ENCODE data around the gene STAC3. TPM values are rescaled to one million over a fixed set of nuclear protein-coding genes. Genes with fewer than 3 reads are reported as not detected.

The STAC3 gene
- total and polyA plus RNA-seq, 12 donors: 0.30 to 2.9 (median 0.98) TPM

DNA sequence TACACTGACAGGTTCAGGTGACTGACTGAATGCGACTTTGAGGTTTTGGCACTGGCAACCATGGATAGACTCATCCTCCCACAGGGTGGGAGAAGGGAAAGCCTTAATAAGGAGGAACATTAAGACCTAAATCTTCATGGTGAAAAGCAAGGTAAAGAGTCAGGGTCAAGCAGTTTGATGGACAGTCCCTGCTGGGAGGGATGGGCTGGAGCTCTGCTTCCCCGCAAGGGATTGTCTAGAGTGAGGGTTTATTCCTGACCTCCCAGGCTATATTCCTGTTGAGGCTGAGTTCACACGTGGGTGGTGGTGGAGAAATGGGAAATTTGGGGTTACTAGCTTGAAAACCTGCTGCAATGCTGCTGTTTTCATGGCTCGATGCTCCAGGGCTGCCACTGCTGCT lies 9.4 kb upstream of the STAC3 start:
- peak overlapping the region in 9 of 10 donors; percentile 73 to 90 (median 83) for H3K27ac ChIP-seq
- peaks cover 0 to 88% (median 22%) of the 10 kb centered on the region in 9 donors for H3K36me3 ChIP-seq
- H3K4me1 ChIP-seq: peaks cover 6 to 70% (median 28%) of the 10 kb centered on the region in 9 donors
- no peak for DNase-seq
- no peaks in the 10 kb centered on the region for H3K9me3 ChIP-seq
- TF ChIP-seq, protein P1, sequence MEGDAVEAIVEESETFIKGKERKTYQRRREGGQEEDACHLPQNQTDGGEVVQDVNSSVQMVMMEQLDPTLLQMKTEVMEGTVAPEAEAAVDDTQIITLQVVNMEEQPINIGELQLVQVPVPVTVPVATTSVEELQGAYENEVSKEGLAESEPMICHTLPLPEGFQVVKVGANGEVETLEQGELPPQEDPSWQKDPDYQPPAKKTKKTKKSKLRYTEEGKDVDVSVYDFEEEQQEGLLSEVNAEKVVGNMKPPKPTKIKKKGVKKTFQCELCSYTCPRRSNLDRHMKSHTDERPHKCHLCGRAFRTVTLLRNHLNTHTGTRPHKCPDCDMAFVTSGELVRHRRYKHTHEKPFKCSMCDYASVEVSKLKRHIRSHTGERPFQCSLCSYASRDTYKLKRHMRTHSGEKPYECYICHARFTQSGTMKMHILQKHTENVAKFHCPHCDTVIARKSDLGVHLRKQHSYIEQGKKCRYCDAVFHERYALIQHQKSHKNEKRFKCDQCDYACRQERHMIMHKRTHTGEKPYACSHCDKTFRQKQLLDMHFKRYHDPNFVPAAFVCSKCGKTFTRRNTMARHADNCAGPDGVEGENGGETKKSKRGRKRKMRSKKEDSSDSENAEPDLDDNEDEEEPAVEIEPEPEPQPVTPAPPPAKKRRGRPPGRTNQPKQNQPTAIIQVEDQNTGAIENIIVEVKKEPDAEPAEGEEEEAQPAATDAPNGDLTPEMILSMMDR (IDR thresholded peaks at IDR 0.05): no peak
- no peak overlapping the region for H3K4me3 ChIP-seq
- no peaks in the 10 kb centered on the region for H3K27me3 ChIP-seq
- peak in 1 of 8 donors; percentile 2 for ATAC-seq
- intact Hi-C loops (cut with DNase I): loop anchor here in 3 of 10 donors (5.0 kb wide), 2 partner anchors 192 to 197 kb away; partner anchors contain the start of genes GLI1 (in 1 of the 3) and INHBE (in 1 of the 3)
- 78 to 83% methylated on average over 4 of the region's 4 CpGs for WGBS, 2 donors

DNA sequence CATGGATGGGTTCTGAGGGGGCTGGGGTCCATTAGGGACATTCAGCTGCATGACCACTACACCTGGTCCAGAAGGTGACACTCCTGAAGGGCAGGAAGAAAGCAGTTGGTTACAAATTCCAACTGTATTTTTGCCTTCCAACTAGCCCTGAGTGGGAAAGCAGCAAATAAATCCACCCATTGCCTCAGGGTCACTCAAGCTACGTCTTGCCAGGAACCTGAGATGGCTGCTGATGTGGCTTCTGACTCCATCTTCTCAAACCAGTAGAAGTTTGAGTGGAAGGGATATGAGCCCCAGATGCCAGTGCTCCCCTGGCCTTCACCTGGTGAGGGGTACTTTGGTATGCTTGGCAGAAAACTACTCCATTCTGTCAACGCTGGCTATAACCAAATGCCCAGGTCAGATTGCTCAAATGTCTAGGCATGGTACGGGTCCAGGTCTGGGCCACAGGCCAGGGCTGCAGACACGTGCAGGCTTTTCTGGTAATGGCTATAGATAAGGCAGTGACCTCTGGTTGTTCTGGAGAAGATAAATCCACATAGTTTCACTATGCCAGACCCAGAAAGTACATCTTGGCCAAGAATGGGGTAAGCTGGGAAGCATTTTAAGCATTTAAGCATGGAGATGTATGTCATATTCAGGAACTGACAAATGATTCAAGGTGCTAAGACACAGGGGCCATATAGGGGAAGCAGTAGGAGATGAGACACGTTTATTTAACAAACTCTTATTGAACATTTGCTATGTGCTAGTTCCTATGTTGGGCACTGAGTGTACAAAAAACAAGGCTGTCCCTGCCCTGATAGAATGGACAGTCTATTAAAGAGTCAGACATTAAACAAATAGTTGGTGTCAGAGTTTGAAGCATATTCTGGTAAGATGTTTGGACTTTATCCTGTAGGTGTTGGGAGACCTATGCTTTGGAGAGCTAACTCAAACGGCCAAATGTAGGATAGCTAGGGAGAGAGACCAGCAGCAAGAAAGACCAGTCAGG lies 8.3 kb upstream of the STAC3 start:
- Histone ChIP-seq H3K4me1 (peaks cover 6 to 61% (median 28%) of the 10 kb centered on the region in 9 donors), H3K27ac (peak overlapping the region in 9 of 10 donors; percentile 73 to 90 (median 83)), H3K4me3 (no peak overlapping the region), H3K36me3 (peaks cover 0 to 90% (median 22%) of the 10 kb centered on the region in 9 donors), H3K27me3 (no peaks in the 10 kb centered on the region), H3K9me3 (no peaks in the 10 kb centered on the region)
- peak; percentile 79 to 90 (median 84) for ATAC-seq
- intact Hi-C loops (cut with DNase I): no loop called here
- DNase-seq: peak; percentile 71 to 73
- 47 to 58% methylated on average over 6 of the region's 6 CpGs for WGBS, 2 donors
- TF ChIP-seq, protein P1 (IDR thresholded peaks at IDR 0.05): no peak

DNA sequence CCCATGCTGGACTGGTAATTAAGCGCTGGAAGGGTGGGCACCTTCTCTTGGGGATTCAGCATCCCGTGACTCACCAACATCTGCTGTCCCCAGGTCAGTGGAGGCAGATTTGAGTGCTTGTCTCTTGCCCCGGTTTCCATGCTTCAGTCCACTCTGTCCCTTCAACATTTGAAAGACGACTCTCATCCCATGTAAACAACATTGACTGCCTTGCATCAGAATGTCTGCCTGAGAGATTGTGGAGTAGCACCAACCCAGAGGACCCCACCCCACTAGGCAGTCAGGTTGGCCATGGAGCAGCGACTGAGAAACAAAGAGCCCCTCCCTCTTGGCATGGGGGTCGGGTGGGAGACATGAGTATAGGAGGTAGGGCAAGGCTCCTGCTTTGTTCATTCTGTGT lies 4.9 kb upstream of the STAC3 start:
- TF ChIP-seq, protein P1 (IDR thresholded peaks at IDR 0.05): no peak
- Histone ChIP-seq H3K4me3 (no peak overlapping the region), H3K27me3 (no peaks in the 10 kb centered on the region), H3K9me3 (no peaks in the 10 kb centered on the region), H3K27ac (no peak overlapping the region), H3K4me1 (peaks cover 0 to 28% (median 17%) of the 10 kb centered on the region in 9 donors), H3K36me3 (peaks cover 0 to 72% (median 27%) of the 10 kb centered on the region in 9 donors)
- DNase-seq: no peak
- intact Hi-C loops (cut with DNase I): no loop called here
- ATAC-seq: no peak
- WGBS, 2 donors: 83 to 89% methylated on average over 6 of the region's 6 CpGs

DNA sequence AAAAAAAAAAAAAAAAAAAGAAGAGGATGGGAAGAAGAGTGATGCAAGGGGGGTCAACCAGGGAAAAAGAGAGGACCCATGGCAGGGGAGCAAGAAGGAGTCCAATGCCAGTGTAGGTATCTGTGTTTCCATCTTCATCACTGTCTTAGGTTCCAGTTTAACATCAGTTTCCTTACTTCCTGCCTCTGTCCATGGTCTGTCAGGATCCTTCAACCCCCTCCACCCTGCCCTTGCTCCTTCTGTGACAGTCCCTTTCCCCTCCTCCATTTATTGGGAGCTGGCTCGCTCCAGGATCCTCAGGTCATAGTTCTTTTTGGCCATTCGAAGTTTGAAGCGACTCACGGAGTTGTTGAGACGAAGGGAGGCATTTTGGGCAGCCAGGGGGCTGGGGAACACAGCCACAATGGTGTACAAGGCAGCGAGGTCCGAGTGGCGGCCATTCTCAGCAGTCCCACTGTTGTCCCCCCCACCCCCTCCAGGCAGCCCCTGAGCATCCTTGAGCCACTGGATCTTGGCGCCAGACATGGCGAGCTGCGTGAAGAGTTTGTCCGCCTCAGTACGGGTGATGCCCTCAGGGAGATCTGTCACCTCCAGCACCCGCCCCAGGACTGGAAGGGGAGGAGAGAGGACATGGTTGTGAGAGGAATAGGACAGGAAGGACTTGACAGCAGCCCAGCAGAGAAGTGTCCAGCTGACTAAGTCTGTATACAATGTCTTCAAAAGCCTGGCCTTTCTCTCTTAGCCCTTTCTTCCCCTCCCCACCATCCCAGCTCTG lies 3.7 kb upstream of the STAC3 start:
- ATAC-seq: no peak
- H3K9me3 ChIP-seq: no peaks in the 10 kb centered on the region
- no peak overlapping the region for H3K4me3 ChIP-seq
- H3K27ac ChIP-seq: no peak overlapping the region
- DNase-seq: no peak
- TF ChIP-seq, protein P1 (IDR thresholded peaks at IDR 0.05): no peak
- no peaks in the 10 kb centered on the region for H3K27me3 ChIP-seq
- peaks cover 0 to 60% (median 27%) of the 10 kb centered on the region in 9 donors for H3K36me3 ChIP-seq
- 89 to 95% methylated on average over 14 of the region's 14 CpGs for WGBS, 2 donors
- H3K4me1 ChIP-seq: peaks cover under 1 to 17% (median 9%) of the 10 kb centered on the region in 9 donors
- intact Hi-C loops (cut with DNase I): no loop called here

Measured in heart right ventricle (tissue), 16 donors.